ENCODE results near the gene TGIF2LX.
"Not testable (repeated sequence)": the region's sequence is repeated elsewhere in the genome, so short reads cannot be mapped to it uniquely, and the experiment has no call there.

Gene TGIF2LX

DNA sequence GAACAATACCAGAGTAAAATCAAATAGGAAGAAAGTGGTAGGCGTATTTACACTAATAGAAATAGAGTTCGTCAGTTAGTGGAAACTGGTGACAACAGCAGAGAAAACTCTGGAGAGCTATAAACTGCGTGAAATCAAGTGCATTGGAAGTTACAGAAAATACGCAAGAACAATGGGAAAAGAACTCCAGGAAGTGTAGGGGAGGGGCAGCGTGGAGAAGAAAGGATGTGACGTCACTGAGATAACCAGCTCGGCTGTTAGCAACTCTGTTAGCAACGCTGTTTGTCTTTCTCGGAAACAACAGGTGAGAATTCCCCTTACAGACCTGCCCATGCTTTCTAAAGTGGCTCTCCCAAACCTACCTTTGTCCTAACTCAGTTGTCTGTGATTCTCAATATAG, at the start of gene TGIF2LX:
Gene TGIF2LX, plus strand, starts transcription at position 244 of the 400 bp plus-strand sequence. CDS start 178 bp downstream, outside the sequence.
- DNase-seq = not testable (repeated sequence)

DNA sequence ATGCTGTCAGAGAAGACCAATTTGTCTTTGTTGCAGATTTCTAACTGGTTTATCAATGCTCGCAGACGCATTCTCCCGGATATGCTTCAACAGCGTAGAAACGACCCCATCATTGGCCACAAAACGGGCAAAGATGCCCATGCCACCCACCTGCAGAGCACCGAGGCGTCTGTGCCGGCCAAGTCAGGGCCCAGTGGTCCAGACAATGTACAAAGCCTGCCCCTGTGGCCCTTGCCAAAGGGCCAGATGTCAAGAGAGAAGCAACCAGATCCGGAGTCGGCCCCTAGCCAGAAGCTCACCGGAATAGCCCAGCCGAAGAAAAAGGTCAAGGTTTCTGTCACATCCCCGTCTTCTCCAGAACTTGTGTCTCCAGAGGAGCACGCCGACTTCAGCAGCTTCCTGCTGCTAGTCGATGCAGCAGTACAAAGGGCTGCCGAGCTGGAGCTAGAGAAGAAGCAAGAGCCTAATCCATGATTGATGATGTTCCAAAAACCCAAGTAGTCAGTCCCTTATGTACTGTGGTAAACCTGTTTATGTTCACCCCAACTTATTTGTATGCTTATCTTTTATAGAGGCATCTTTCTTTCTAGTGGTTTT, 728 bp downstream of the TGIF2LX start:
- not testable (repeated sequence) for DNase-seq

DNA sequence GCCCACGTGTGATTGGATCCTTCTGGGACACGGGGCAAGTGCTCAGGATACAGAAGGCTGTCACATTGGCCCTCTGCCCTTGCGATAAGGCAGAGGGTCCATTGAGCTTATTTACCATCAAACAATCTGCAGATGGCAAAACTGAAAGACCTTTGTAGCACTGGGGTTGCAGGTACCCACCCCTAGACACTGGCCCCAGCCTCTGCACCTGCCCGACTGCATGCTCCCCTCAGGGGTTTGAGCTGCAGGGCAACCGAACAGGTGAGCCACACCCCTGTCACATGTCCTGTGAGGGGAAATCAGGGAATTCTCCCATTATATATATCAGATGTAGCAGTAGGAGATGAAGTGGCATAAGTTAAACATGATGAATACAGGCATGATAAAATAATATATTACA, 21.4 kb downstream of the TGIF2LX start:
- not testable (repeated sequence) for DNase-seq

DNA sequence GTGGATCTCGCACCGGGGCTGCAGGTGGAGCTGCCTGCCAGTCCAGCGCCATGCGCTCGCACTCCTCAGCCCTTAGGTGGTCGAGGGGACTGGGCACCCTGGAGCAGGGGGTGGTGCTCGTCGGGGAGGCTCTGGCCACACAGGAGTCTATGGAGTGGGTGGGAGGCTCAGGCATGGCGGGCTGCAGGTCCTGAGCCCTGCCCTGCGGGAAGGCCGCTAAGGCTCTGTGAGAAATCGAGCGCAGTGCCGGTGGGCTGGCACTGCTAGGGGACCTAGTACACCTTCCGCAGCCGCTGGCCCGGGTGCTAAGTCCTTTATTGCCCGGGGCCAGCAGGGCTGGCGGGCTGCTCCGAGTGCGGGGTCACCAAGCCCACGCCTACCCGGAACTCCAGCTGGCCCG, 43.9 kb downstream of the TGIF2LX start:
- DNase-seq = not testable (repeated sequence)

Measured in hematopoietic multipotent progenitor cell treated with erythropoietin and hydrocortisone succinate and interleukin-3 and kit ligand, for 6 days (in vitro differentiated cells).